H1 (cell line): ENCODE results near the gene NDUFAF8. TPM values are rescaled to one million over a fixed set of nuclear protein-coding genes. Genes with fewer than 3 reads are reported as not detected.
A peak's percentile ranks its signal among the peaks of the same experiment; 100 is the strongest.

Source experiments
- CTCF ChIA-PET: fragments of 300-600 bp; sonication (Branson Sonifier 250); formaldehyde crosslinking; loops from one replicate; lab custom pipeline; 2021; ENCODE audit not compliant: partially characterized antibody; lab: Charles Lee
- POLR2A ChIA-PET: fragments of 300-600 bp; sonication (Branson Sonifier 250); formaldehyde crosslinking; loops from one replicate; lab custom pipeline; 2021; ENCODE audit warnings: inconsistent platforms; ENCODE audit not compliant: partially characterized antibody; lab: Charles Lee
- DNase-seq, 2 experiments: peaks; one replicate each; pipeline versions ENCODE4 v3.0.0 to v3.0.0-alpha.2; 2010 to 2022; ENCODE audit warnings: low spot score in 2 of 2, low read depth in 1 of 2, mixed read lengths in 1 of 2
- FAIRE-seq: peaks from 2 replicates; lab custom pipeline; 2011; peaks lifted over from hg19 to GRCh38; lab: Jason Lieb, UNC
- H2AFZ ChIP-seq: 2 replicates; pipeline ENCODE4 v1.8.1; 2012; ENCODE audit warnings: low read length, inconsistent platforms
- H2AK5ac ChIP-seq: 2 replicates; pipeline ENCODE4 v1.6.1; 2013; ENCODE audit warnings: low read depth, low read length
- H2BK120ac ChIP-seq: replicated peaks from 2 replicates; pipeline ENCODE3; 2013; ENCODE audit warnings: low read depth, low read length, inconsistent platforms
- H2BK12ac ChIP-seq: 2 replicates; pipeline ENCODE4 v1.6.1; 2013; ENCODE audit warnings: low read depth, low read length
- H2BK15ac ChIP-seq: 2 replicates; pipeline ENCODE4 v1.6.1; 2013; ENCODE audit warnings: low read length
- H2BK20ac ChIP-seq: 2 replicates; pipeline ENCODE4 v1.6.1; 2013; ENCODE audit warnings: low read length
- H2BK5ac ChIP-seq: 2 replicates; pipeline ENCODE4 v1.6.1; 2013; ENCODE audit warnings: low read depth, low read length
- H3K14ac ChIP-seq: 2 replicates; pipeline ENCODE4 v1.6.1; 2013; ENCODE audit warnings: inconsistent platforms; ENCODE audit not compliant: insufficient read length
- H3K18ac ChIP-seq: 2 replicates; pipeline ENCODE4 v1.6.1; 2013; ENCODE audit warnings: low read length; ENCODE audit errors: extremely low read depth
- H3K23ac ChIP-seq: 2 replicates; pipeline ENCODE4 v1.6.1; 2013; ENCODE audit warnings: inconsistent platforms; ENCODE audit not compliant: insufficient read length
- H3K23me2 ChIP-seq: 2 replicates; pipeline ENCODE4 v1.6.1; 2013; ENCODE audit warnings: low read depth, low read length
- H3K27ac ChIP-seq: 2 replicates; pipeline ENCODE4 v1.6.1; 2011; ENCODE audit warnings: low read depth, low read length, inconsistent platforms
- H3K27me3 ChIP-seq, 4 experiments: replicated peaks in 1 of 4; 1 replicate in 1 of 4; 2 replicates in 3 of 4; pipeline versions ENCODE4 v1.6.1 to v1.8.1; 2011 to 2013; ENCODE audit warnings: low read length in 3 of 4, mild to moderate bottlenecking in 3 of 4, inconsistent platforms in 2 of 4, mixed read lengths in 2 of 4, moderate library complexity in 1 of 4; ENCODE audit not compliant: control insufficient read depth in 3 of 4, insufficient read depth in 3 of 4; ENCODE audit errors: extremely low read depth in 1 of 4
- H3K36me3 ChIP-seq, 4 experiments: 2 replicates each; pipeline versions ENCODE4 v1.6.1 to v1.8.1; 2011 to 2013; ENCODE audit warnings: mild to moderate bottlenecking in 4 of 4, low read length in 3 of 4, moderate library complexity in 2 of 4, control low read depth in 1 of 4, inconsistent platforms in 1 of 4; ENCODE audit not compliant: insufficient read depth in 4 of 4, control insufficient read depth in 2 of 4
- H3K4ac ChIP-seq: replicated peaks from 2 replicates; pipeline ENCODE3; 2013; ENCODE audit warnings: low read length, low read depth, mixed read lengths, inconsistent platforms; ENCODE audit not compliant: insufficient read length
- H3K4me1 ChIP-seq, 4 experiments: replicated peaks in 1 of 4; 1 replicate in 1 of 4; 2 replicates in 3 of 4; pipeline versions ENCODE4 v1.6.1 to v1.8.1; 2011 to 2013; ENCODE audit warnings: low read length in 3 of 4, inconsistent platforms in 2 of 4, mixed read lengths in 1 of 4; ENCODE audit not compliant: insufficient read depth in 4 of 4, control insufficient read depth in 3 of 4
- H3K4me2 ChIP-seq, 2 experiments: 2 replicates each; pipeline versions ENCODE4 v1.6.1 to v1.8.1; 2011 to 2013; ENCODE audit warnings: low read depth in 2 of 2, low read length in 2 of 2, control low read depth in 1 of 2, inconsistent platforms in 1 of 2, mild to moderate bottlenecking in 1 of 2; ENCODE audit not compliant: insufficient read depth in 1 of 2
- H3K4me3 ChIP-seq, 4 experiments: fragments of 200-600, 300-600 bp in 1 of 4; sonication (generic), shearing (Covaris generic), sonication (Bioruptor Twin) in 1 of 4; 2 replicates each; pipeline versions ENCODE4 v1.5.1 to v1.8.1; 2011 to 2016; ENCODE audit warnings: low read length in 4 of 4, low read depth in 3 of 4, control low read depth in 2 of 4, inconsistent platforms in 2 of 4, mild to moderate bottlenecking in 2 of 4, mixed read lengths in 1 of 4, moderate library complexity in 1 of 4; ENCODE audit not compliant: insufficient read depth in 2 of 4; ENCODE audit errors: extremely low read depth in 1 of 4
- H3K56ac ChIP-seq: replicated peaks from 2 replicates; pipeline ENCODE3; 2013; ENCODE audit warnings: low read depth, mild to moderate bottlenecking, mixed read lengths, low read length, inconsistent platforms; ENCODE audit not compliant: insufficient read length
- H3K79me1 ChIP-seq: 2 replicates; pipeline ENCODE4 v1.6.1; 2013; ENCODE audit warnings: low read depth, low read length, control low read depth
- H3K79me2 ChIP-seq, 2 experiments: 2 replicates each; pipeline versions ENCODE4 v1.6.1 to v1.8.1; 2012 to 2013; ENCODE audit warnings: low read length in 2 of 2, mild to moderate bottlenecking in 2 of 2, inconsistent platforms in 1 of 2; ENCODE audit not compliant: insufficient read depth in 2 of 2, control insufficient read depth in 1 of 2
- H3K9ac ChIP-seq, 4 experiments: replicated peaks in 1 of 4; 1 replicate in 1 of 4; 2 replicates in 3 of 4; pipeline versions ENCODE4 v1.6.1 to v1.8.1; 2011 to 2013; ENCODE audit warnings: low read depth in 3 of 4, low read length in 3 of 4, control low read depth in 2 of 4, mild to moderate bottlenecking in 2 of 4, moderate library complexity in 2 of 4, inconsistent platforms in 1 of 4; ENCODE audit errors: extremely low read depth in 1 of 4
- H3K9me3 ChIP-seq, 2 experiments: 2 replicates each; pipeline versions ENCODE4 v1.6.1 to v1.8.1; 2012 to 2013; ENCODE audit warnings: mild to moderate bottlenecking in 2 of 2, moderate library complexity in 2 of 2, control low read depth in 1 of 2, inconsistent platforms in 1 of 2, low read depth in 1 of 2, low read length in 1 of 2, mixed read lengths in 1 of 2; ENCODE audit not compliant: insufficient read depth in 2 of 2
- H4K20me1 ChIP-seq, 2 experiments: replicated peaks in 1 of 2; 2 replicates each; pipeline versions ENCODE3 to v1.8.1; 2011 to 2013; ENCODE audit warnings: inconsistent platforms in 2 of 2, low read length in 2 of 2, mild to moderate bottlenecking in 1 of 2; ENCODE audit not compliant: insufficient read depth in 2 of 2, control insufficient read depth in 1 of 2
- H4K5ac ChIP-seq: 2 replicates; pipeline ENCODE4 v1.6.1; 2013; ENCODE audit warnings: low read length, low read depth, mixed read lengths, inconsistent platforms; ENCODE audit not compliant: insufficient read length
- H4K8ac ChIP-seq: 2 replicates; pipeline ENCODE4 v1.8.0; 2013; ENCODE audit warnings: mild to moderate bottlenecking, moderate library complexity, low read length, inconsistent platforms; ENCODE audit not compliant: insufficient read depth; ENCODE audit errors: extremely low read depth
- H4K91ac ChIP-seq: replicated peaks from 2 replicates; pipeline ENCODE3; 2013; ENCODE audit warnings: low read length, mixed read lengths, inconsistent platforms; ENCODE audit not compliant: insufficient read length
- PHF8 ChIP-seq: fragments of 200-600 bp; sonication (generic); conservative IDR thresholded peaks from 2 replicates; pipeline ENCODE4 v1.7.1; 2012; ENCODE audit warnings: low read depth, mild to moderate bottlenecking, inconsistent platforms, low read length, moderate library complexity
- WGBS, 2 experiments: shearing (Covaris generic) in 1 of 2; methylation state at CpG; one replicate each; pipeline versions ENCODE4 v1.1.6 to v1.1.7; 2013 to 2015; ENCODE audit warnings: low lambda C conversion rate in 2 of 2, mixed read lengths in 2 of 2, inconsistent platforms in 1 of 2, low coverage in 1 of 2, missing lambda C conversion rate in 1 of 2; ENCODE audit not compliant: insufficient replicate concordance in 2 of 2, insufficient coverage in 1 of 2, insufficient read length in 1 of 2; ENCODE audit errors: extremely low coverage in 1 of 2, missing lambda C conversion rate in 1 of 2; 5-methylcytosine and 5-hydroxymethylcytosine counted together
- polyA plus RNA-seq, 7 experiments: library from polyadenylated mRNA; depleted of rRNA in 3 of 7; stranded (reverse) in 5 of 7; unstranded in 2 of 7; fragments of >200 nt in 5 of 7; fragments of 200-250 nt in 2 of 7; gene quantifications; 1 replicate in 5 of 7; 2 replicates in 1 of 7; 4 replicates in 1 of 7; pipeline versions ENCODE4 v1.2.1 to v1.2.3, GENCODE V29; 2011 to 2013; ENCODE audit warnings: missing spikeins in 2 of 7, mixed read lengths in 2 of 7
- total RNA-seq: library from RNA; stranded (reverse); fragmentation: NEBNext Ultra II Directional; extraction: Animal tissue kit (Norgen Biotek cat#: 25700); gene quantifications from 2 replicates; pipeline ENCODE4 v1.2.1, GENCODE V29; 2021

Gene NDUFAF8
- total and polyA plus RNA-seq, 2 of the 8 experiments (the other 6 are each of a cell fraction or from before 2014, with no cell fraction given), result 48.9 to 91.1 TPM

- Histone ChIP-seq H3K36me3 (peaks cover 0 to 8% (median 3%) of the 10 kb centered on the region in 4 experiments; a peak in 4 of 8 replicates), H3K18ac (no peak overlapping the region; the same call in 1 of the 2 replicates), H2BK12ac (no peak overlapping the region), H3K9ac (no peak overlapping the region), H3K14ac (no peak overlapping the region), H2AK5ac (no peak overlapping the region), H3K4me2 (no peak overlapping the region), H3K23me2 (no peaks in the 10 kb centered on the region), H4K5ac (no peak overlapping the region), H3K4me1 (peaks cover 0 to 12% (median 0%) of the 10 kb centered on the region in 4 experiments; a peak in 4 of 7 replicates), H2AFZ (no peak overlapping the region), H2BK5ac (peak overlapping the region; percentile 52; the same call in 1 of the 2 replicates), H2BK20ac (no peak overlapping the region), H2BK120ac (no peak overlapping the region), H2BK15ac (no peak overlapping the region), H3K4me3 (no peak overlapping the region), H3K79me2 (no peaks in the 10 kb centered on the region; a peak in 1 of 4 replicates), H4K20me1 (peaks cover 7 to 16% of the 10 kb centered on the region in 2 experiments), H3K23ac (no peak overlapping the region), H3K56ac (no peak overlapping the region), H4K91ac (no peak overlapping the region), H3K79me1 (peaks cover 9% of the 10 kb centered on the region), H3K9me3 (no peaks in the 10 kb centered on the region), H3K27me3 (no peaks in the 10 kb centered on the region), H3K4ac (no peak overlapping the region), H4K8ac (peak overlapping the region; percentile 74; the same call in 1 of the 2 replicates), H3K27ac (no peak overlapping the region)
- POLR2A ChIA-PET, result no interaction called here
- CTCF ChIA-PET, result interaction anchor here (1.0 kb wide), 1 partner anchor 21 kb away, joined by 3 read pairs; no protein-coding TSS in a partner anchor
- no peak for TF ChIP-seq PHF8
- no peak for FAIRE-seq
- WGBS, 2 experiments, result 93% methylated on average over 21 of the region's 33 CpGs; no CpG with 5 or more reads in 1 of the 2 experiments
- no peak for DNase-seq
These were observed 43.0 kb downstream of the NDUFAF8 start for GRCh38 chr17:81282141-81282540.
